Stimulated activated naive CD8-positive, alpha-beta T cell treated with anti-CD3 and anti-CD28 coated beads, Interleukin-15, Interleukin-2, amounts not matched to agents 100 ng/mL and 50 ng/mL, for 24 hours (primary cell): ENCODE results near the gene CAMKMT.

Experiments used
- H3K27ac Mint-ChIP-seq: one replicate; pipeline ENCODE4 v1.8.0; 2021; ENCODE audit warnings: mild to moderate bottlenecking, mixed read lengths
- H3K27me3 Mint-ChIP-seq: one replicate; pipeline ENCODE4 v1.8.0; 2021; ENCODE audit warnings: mixed read lengths
- H3K36me3 Mint-ChIP-seq: one replicate; pipeline ENCODE4 v1.8.0; 2021; ENCODE audit warnings: low read depth, mixed read lengths
- H3K4me1 Mint-ChIP-seq: one replicate; pipeline ENCODE4 v1.8.0; 2021; ENCODE audit warnings: low read depth, mixed read lengths
- H3K4me3 Mint-ChIP-seq: one replicate; pipeline ENCODE4 v1.8.0; 2021; ENCODE audit warnings: mild to moderate bottlenecking, mixed read lengths
- H3K9me3 Mint-ChIP-seq: one replicate; pipeline ENCODE4 v1.8.0; 2021; ENCODE audit warnings: mixed read lengths

The CAMKMT gene

DNA sequence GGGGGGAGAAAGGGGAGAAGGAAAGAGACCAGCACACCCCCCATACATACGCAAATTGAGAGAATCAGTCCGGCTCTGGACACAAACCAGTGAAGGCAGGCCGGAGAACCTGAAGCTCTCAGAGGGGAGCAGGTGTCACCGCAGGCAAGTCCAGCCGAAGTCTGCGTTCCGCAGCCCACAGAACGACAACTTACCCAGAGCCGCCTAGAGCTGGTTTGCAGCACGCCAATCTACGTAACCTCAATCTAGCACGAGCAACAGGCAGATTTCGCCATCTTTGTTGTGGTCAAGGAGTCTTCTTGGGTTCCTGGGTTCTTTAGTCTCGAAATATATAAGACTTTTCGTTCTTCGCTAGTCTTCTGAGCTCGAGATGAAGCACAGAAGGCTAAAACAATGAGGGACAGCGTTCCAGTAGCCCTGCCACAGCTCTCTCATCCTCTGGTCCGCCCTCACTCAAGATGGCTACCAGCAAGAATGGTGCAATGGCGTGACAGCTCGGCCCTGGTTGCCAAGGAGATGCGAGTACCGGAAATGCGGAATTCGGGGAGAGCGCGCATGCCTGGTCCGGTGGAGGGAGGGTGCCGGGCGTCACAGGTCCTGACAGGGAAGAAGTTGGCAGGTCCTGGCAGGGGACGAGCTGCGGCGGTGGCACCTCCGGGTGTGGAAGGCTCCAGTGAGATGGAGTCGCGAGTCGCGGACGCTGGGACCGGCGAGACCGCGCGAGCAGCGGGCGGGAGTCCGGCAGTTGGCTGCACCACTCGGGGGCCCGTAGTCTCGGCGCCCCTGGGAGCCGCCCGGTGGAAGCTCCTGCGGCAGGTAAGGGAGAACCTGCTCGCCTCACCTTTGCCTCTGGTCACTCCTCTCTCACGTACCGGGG lies at the start of gene CAMKMT, which contains the start of gene PREPL:
Gene CAMKMT (plus strand): TSS at position 618 of the 877 bp plus-strand sequence.
Gene PREPL (minus strand): TSS at position 165 of the 877 bp plus-strand sequence. CDS start 15,152 bp downstream, outside the sequence.
- no peaks in the 10 kb centered on the region for H3K27me3 Mint-ChIP-seq
- peak within 1 kb of the TSS; percentile 100 for H3K27ac Mint-ChIP-seq
- H3K4me3 Mint-ChIP-seq, result peak within 1 kb of the TSS; percentile 100
- peaks cover 13% of the 10 kb centered on the region for H3K36me3 Mint-ChIP-seq
- no peaks in the 10 kb centered on the region for H3K9me3 Mint-ChIP-seq
- H3K4me1 Mint-ChIP-seq, result peaks cover 66% of the 10 kb centered on the region

DNA sequence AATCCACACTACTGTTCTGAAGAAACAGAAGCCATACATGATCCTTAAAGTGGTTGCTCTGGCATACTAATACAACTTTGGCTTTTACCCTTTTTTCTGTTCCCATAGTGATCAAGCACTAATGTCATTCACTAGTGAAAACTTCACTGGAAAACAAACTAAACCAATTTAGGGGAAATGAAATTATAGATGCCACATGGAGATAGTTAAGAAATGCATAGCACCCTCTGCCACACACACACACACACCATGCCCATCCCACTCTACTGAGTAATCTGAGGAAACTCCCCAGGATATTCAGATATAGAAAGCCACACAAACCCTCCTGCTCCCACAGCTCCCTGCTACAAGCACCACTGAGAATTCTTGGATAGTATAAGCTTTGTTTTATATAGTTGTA lies 47.4 kb upstream of the CAMKMT start:
- no peaks in the 10 kb centered on the region for H3K27me3 Mint-ChIP-seq
- H3K9me3 Mint-ChIP-seq, result peaks cover 32% of the 10 kb centered on the region
- H3K4me3 Mint-ChIP-seq, result no peak overlapping the region
- H3K4me1 Mint-ChIP-seq, result no peaks in the 10 kb centered on the region
- no peak overlapping the region for H3K27ac Mint-ChIP-seq
- H3K36me3 Mint-ChIP-seq, result peaks cover 82% of the 10 kb centered on the region

- Mint-ChIP-seq H3K9me3 (peaks cover 26% of the 10 kb centered on the region), H3K36me3 (peaks cover 81% of the 10 kb centered on the region), H3K4me1 (no peaks in the 10 kb centered on the region), H3K27ac (no peak overlapping the region), H3K4me3 (no peak overlapping the region), H3K27me3 (no peaks in the 10 kb centered on the region)
Measured at GRCh38 chr2:44315945-44316344, 45.8 kb upstream of the CAMKMT start.

- Mint-ChIP-seq H3K9me3 (no peaks in the 10 kb centered on the region), H3K4me1 (no peaks in the 10 kb centered on the region), H3K4me3 (no peak overlapping the region), H3K27me3 (no peaks in the 10 kb centered on the region), H3K27ac (no peak overlapping the region), H3K36me3 (peaks cover 77% of the 10 kb centered on the region)
Measured at GRCh38 chr2:44320832-44321231, 40.9 kb upstream of the CAMKMT start.

GRCh38 chr2:44321360-44321759 lies 40.4 kb upstream of the CAMKMT start:
- Mint-ChIP-seq H3K9me3 (no peaks in the 10 kb centered on the region), H3K27me3 (no peaks in the 10 kb centered on the region), H3K27ac (no peak overlapping the region), H3K36me3 (peaks cover 75% of the 10 kb centered on the region), H3K4me3 (no peak overlapping the region), H3K4me1 (no peaks in the 10 kb centered on the region)

- H3K36me3 Mint-ChIP-seq, result peaks cover 73% of the 10 kb centered on the region
- H3K27me3 Mint-ChIP-seq, result no peaks in the 10 kb centered on the region
- H3K9me3 Mint-ChIP-seq, result no peaks in the 10 kb centered on the region
- peak overlapping the region; percentile 70 for H3K27ac Mint-ChIP-seq
- H3K4me3 Mint-ChIP-seq, result no peak overlapping the region
- H3K4me1 Mint-ChIP-seq, result no peaks in the 10 kb centered on the region
Measured at GRCh38 chr2:44324971-44325426, 36.7 kb upstream of the CAMKMT start.

DNA sequence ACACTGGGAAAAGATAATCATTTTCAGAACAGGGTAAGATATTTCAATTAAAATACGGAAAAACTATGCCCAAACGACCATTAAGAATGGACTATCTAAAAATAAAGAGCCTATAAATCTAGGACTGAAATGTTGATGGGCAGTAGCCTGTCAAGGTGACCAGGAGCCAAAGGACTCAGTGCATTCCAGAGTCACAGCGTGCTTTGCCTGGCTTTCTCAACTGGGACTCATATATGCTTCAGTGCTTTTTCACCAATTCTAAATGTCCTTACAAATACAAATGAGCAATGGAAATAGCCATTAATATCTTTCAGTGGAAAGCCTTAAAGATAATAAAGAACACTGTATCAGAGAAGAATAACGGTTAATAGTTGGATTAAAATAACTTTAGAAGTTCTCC lies 35.9 kb upstream of the CAMKMT start:
- Mint-ChIP-seq H3K4me1 (no peaks in the 10 kb centered on the region), H3K9me3 (no peaks in the 10 kb centered on the region), H3K27me3 (no peaks in the 10 kb centered on the region), H3K27ac (no peak overlapping the region), H3K36me3 (peaks cover 74% of the 10 kb centered on the region), H3K4me3 (no peak overlapping the region)

DNA sequence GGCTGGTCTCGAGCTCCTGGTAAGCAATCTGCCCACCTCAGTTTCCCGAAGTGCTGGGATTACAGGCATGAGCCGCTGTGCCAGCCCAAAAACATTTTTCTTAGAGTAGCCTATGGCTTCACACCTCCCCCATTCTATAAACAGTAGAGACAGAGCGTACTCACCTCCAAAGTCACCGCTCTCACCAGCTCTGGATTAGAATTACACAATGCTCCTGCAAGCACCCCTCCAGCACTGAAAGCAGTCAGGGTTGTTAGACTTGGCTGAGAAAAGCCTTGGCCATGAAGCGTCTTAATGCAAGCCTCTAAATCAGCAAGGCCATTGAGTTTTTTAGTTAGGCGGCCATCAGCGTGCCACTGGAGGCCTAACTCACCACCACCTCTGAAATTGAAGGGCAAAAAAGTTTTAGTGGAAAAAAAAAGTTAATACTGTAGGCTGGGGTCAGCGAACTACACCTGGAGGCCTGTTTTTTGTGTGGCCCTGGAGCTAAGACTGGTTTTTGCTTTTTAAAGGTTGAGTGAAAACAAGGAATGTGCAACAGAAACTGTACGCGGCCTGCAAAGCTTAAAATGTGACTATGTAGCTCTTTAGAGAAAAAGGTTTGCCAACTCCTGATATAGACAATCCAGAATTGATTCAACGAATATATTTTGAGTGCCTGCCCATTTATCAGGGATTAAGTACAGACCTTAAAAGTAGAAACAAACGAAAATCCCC lies 35.0 kb upstream of the CAMKMT start:
- H3K36me3 Mint-ChIP-seq, result peaks cover 71% of the 10 kb centered on the region

DNA sequence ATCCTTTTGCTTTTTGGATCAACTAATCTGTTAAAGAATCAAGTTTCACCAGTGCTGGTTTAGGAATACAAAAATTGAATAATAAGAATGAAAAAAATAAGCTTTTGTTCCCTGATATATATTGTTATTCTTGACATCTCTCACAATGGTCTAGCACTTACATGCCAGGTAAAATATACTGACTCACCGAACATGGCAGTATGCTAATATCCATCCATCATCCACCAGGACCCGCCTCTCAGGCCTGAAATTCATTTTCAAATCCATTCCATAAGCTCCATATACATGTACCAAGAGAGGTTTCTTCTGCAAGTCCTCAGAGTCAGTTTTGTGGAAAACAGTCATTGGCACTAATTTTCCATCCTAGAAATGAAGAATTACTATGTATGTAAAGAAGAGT lies 33.0 kb upstream of the CAMKMT start:
- Mint-ChIP-seq H3K4me1 (no peaks in the 10 kb centered on the region), H3K4me3 (no peak overlapping the region), H3K27me3 (no peaks in the 10 kb centered on the region), H3K36me3 (peaks cover 64% of the 10 kb centered on the region), H3K9me3 (no peaks in the 10 kb centered on the region), H3K27ac (no peak overlapping the region)

More for the DNA sequence above, 35.0 kb upstream of the CAMKMT start:
- H3K27me3 Mint-ChIP-seq, result no peaks in the 10 kb centered on the region
- no peaks in the 10 kb centered on the region for H3K4me1 Mint-ChIP-seq
- no peak overlapping the region for H3K4me3 Mint-ChIP-seq
- no peaks in the 10 kb centered on the region for H3K9me3 Mint-ChIP-seq
- H3K27ac Mint-ChIP-seq, result no peak overlapping the region

DNA sequence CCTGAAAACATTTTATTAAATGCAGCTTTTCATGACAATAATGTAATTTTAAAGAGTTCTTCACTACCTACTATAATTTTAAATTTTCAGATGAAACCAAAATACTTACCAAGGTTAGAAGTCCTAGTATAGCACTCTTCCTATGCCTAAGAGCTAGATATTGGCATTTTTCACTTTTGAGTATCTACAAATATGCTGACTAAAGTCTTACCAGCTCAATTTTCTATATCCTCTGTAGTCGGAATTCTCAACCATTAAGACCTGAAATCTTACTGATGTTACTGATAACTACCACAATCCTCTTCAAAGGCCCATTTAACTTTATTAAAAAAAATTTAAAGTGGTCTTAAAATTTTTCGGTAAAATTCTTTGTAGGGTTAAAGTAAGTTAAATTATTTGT lies 32.4 kb upstream of the CAMKMT start:
- no peaks in the 10 kb centered on the region for H3K4me1 Mint-ChIP-seq
- H3K27ac Mint-ChIP-seq, result no peak overlapping the region
- peaks cover 61% of the 10 kb centered on the region for H3K36me3 Mint-ChIP-seq
- no peaks in the 10 kb centered on the region for H3K9me3 Mint-ChIP-seq
- no peaks in the 10 kb centered on the region for H3K27me3 Mint-ChIP-seq
- H3K4me3 Mint-ChIP-seq, result no peak overlapping the region

GRCh38 chr2:44330801-44331200 lies 30.9 kb upstream of the CAMKMT start:
- H3K4me3 Mint-ChIP-seq, result no peak overlapping the region
- H3K27ac Mint-ChIP-seq, result no peak overlapping the region
- peaks cover 57% of the 10 kb centered on the region for H3K36me3 Mint-ChIP-seq

GRCh38 chr2:44333994-44334393 lies 27.8 kb upstream of the CAMKMT start:
- Mint-ChIP-seq H3K27me3 (no peaks in the 10 kb centered on the region), H3K4me1 (peaks cover 5% of the 10 kb centered on the region)

More at GRCh38 chr2:44330801-44331200, 30.9 kb upstream of the CAMKMT start:
- no peaks in the 10 kb centered on the region for H3K27me3 Mint-ChIP-seq
- peaks cover under 1% of the 10 kb centered on the region for H3K4me1 Mint-ChIP-seq
- no peaks in the 10 kb centered on the region for H3K9me3 Mint-ChIP-seq

GRCh38 chr2:44335806-44336538 lies 25.8 kb upstream of the CAMKMT start:
- no peak overlapping the region for H3K4me3 Mint-ChIP-seq
- no peaks in the 10 kb centered on the region for H3K27me3 Mint-ChIP-seq
- no peak overlapping the region for H3K27ac Mint-ChIP-seq
- H3K4me1 Mint-ChIP-seq, result peaks cover 5% of the 10 kb centered on the region
- peaks cover 65% of the 10 kb centered on the region for H3K36me3 Mint-ChIP-seq
- peaks cover 3% of the 10 kb centered on the region for H3K9me3 Mint-ChIP-seq

More at GRCh38 chr2:44333994-44334393, 27.8 kb upstream of the CAMKMT start:
- Mint-ChIP-seq H3K4me3 (no peak overlapping the region), H3K27ac (no peak overlapping the region), H3K9me3 (peaks cover 3% of the 10 kb centered on the region), H3K36me3 (peaks cover 66% of the 10 kb centered on the region)

GRCh38 chr2:44342854-44343253 lies 18.9 kb upstream of the CAMKMT start:
- Mint-ChIP-seq H3K27ac (no peak overlapping the region), H3K27me3 (no peaks in the 10 kb centered on the region), H3K4me1 (no peaks in the 10 kb centered on the region), H3K4me3 (no peak overlapping the region), H3K36me3 (peaks cover 58% of the 10 kb centered on the region), H3K9me3 (no peaks in the 10 kb centered on the region)
